Lung (tissue), 12 donors: Measurements from ENCODE around the gene AP5S1. TPM values are rescaled to one million over a fixed set of nuclear protein-coding genes. Genes with fewer than 3 reads are reported as not detected.
A peak's percentile ranks its signal among the peaks of the same experiment; 100 is the strongest.
"Not testable (repeated sequence)": the region's sequence is repeated elsewhere in the genome, so short reads cannot be mapped to it uniquely, and the experiment has no call there.

ENCODE experiments used
- ATAC-seq: fragments of 200-7000 bp; cut with Tn5 transposase; one replicate; pipeline ENCODE4 v1.9.1; 2020; ENCODE audit warnings: moderate number of reproducible peaks; ENCODE audit not compliant: insufficient read depth, low FRiP score
- DNase-seq, 3 donors: peaks; one replicate each; pipeline ENCODE4 v3.0.0-alpha.2; 2013 to 2017
- H3K27ac ChIP-seq, 2 donors: one replicate each; pipeline ENCODE4 v1.5.1; 2013; ENCODE audit warnings: mild to moderate bottlenecking in 2 of 2, moderate library complexity in 2 of 2, control low read depth in 1 of 2, inconsistent platforms in 1 of 2, low read depth in 1 of 2, low read length in 1 of 2
- H3K27me3 ChIP-seq, 3 donors: one replicate each; pipeline ENCODE4 v1.5.1; 2013; ENCODE audit warnings: low read length in 2 of 3; ENCODE audit not compliant: control insufficient read depth in 3 of 3, insufficient read depth in 3 of 3
- H3K36me3 ChIP-seq, 4 donors: one replicate each; pipeline ENCODE4 v1.5.1; 2013; ENCODE audit warnings: low read length in 4 of 4, mild to moderate bottlenecking in 1 of 4, moderate library complexity in 1 of 4; ENCODE audit not compliant: control insufficient read depth in 4 of 4, insufficient read depth in 4 of 4
- H3K4me1 ChIP-seq, 5 donors: one replicate each; pipeline ENCODE4 v1.5.1; 2013; ENCODE audit warnings: low read length in 5 of 5, mild to moderate bottlenecking in 2 of 5, moderate library complexity in 1 of 5; ENCODE audit not compliant: control insufficient read depth in 5 of 5, insufficient read depth in 5 of 5
- H3K4me3 ChIP-seq: one replicate; pipeline ENCODE4 v1.5.1; 2013; ENCODE audit warnings: mild to moderate bottlenecking, control low read depth, moderate library complexity
- H3K9ac ChIP-seq, 2 donors: one replicate each; pipeline ENCODE4 v1.5.1; 2013; ENCODE audit warnings: low read length in 2 of 2, control low read depth in 1 of 2; ENCODE audit not compliant: insufficient read depth in 1 of 2
- H3K9me3 ChIP-seq, 4 donors: one replicate each; pipeline ENCODE4 v1.5.1; 2013; ENCODE audit warnings: low read length in 3 of 4, mild to moderate bottlenecking in 1 of 4, moderate library complexity in 1 of 4; ENCODE audit not compliant: control insufficient read depth in 4 of 4, insufficient read depth in 3 of 4
- WGBS, 2 donors: extraction: QIAGEN DNeasy Blood & Tissue Kit; methylation state at CpG; one replicate each; pipeline ENCODE4 v1.1.7; 2013; 5-methylcytosine and 5-hydroxymethylcytosine counted together
- polyA plus RNA-seq, 2 donors: library from polyadenylated mRNA; stranded (reverse); fragments of 200-250 nt; gene quantifications; one replicate each; pipeline ENCODE4 v1.2.1, GENCODE V29; 2013
- total RNA-seq, 2 donors: library from RNA; depleted of rRNA in 1 of 2; stranded (reverse); fragments of >200 nt in 1 of 2; gene quantifications; one replicate each; pipeline ENCODE4 v1.2.1, GENCODE V29; 2014 to 2021
- TF ChIP-seq, protein P1 (sequence below): IDR thresholded peaks from 2 replicates; pipeline ENCODE4 v1.5.1; 2012; ENCODE audit warnings: mild to moderate bottlenecking; ENCODE audit errors: control extremely low read depth, extremely low read depth
- donor health status: control.
- donor health status: control.
- donor health status: Bipolar disorder and iron deficiency.
- donor health status: healthy.
- donor health status: DM: yes; HTN: yes; CAD: no.

AP5S1 gene
- total and polyA plus RNA-seq, 4 donors: 8.1 to 20.7 (median 11.9) TPM

DNA sequence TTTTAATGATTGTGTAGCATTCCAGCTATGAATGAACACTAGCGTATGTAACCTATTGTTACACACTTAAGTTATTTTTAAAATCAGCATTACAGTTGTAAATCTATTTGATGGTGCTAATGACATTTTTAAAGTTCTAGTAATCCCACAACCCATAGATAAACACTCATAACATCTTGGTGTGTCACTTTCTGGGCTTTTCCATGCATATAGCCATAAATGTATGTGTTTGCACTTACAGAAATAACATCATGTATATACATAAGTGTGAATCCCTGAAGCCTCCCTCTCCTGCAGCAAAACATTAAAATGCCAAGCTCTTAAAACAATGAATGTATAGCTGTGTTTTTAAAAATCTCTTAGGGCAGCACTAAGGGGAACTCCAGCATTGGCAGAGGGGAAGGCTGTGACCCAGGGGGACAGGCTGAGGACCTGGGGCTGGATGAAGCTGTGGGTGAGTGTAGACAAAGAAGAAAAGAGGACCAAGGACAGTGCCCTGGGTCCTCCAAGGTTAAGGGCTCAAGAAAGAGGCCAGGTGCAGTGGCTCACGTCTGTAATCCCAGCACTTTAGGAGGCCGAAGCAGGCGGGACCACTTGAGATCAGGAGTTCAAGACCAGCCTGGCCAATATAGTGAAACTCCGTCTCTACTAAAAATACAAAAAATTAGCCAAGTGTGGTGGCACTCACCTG lies 32.9 kb upstream of the AP5S1 start:
- peak overlapping the region in 1 of 2 donors; percentile 47 for H3K9ac ChIP-seq

DNA sequence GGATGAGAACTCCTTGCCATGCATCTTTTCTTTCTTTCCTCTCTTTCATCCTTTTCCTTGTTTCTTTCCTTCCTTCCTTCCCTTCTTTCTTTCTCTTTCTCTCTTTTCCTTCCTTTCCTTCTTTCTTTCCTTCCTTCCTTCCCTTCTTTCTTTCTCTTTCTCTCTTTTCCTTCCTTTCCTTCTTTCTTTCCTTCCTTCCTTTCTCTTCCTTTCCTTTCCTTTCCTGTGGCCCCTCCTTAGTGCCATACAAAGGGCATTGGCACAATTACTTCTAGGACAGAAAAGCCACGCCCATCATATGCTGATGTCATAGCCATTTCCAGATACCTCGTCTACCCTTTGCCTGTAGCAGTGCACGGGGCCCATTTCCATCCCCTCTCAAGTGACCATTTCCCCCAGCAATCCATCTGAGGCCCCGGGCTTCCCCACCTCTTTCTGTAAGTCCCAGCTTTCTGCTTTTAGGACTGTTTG lies 31.6 kb upstream of the AP5S1 start:
- H3K4me1 ChIP-seq: peaks cover 14 to 30% (median 16%) of the 10 kb centered on the region in 5 donors
- TF ChIP-seq, protein P1, sequence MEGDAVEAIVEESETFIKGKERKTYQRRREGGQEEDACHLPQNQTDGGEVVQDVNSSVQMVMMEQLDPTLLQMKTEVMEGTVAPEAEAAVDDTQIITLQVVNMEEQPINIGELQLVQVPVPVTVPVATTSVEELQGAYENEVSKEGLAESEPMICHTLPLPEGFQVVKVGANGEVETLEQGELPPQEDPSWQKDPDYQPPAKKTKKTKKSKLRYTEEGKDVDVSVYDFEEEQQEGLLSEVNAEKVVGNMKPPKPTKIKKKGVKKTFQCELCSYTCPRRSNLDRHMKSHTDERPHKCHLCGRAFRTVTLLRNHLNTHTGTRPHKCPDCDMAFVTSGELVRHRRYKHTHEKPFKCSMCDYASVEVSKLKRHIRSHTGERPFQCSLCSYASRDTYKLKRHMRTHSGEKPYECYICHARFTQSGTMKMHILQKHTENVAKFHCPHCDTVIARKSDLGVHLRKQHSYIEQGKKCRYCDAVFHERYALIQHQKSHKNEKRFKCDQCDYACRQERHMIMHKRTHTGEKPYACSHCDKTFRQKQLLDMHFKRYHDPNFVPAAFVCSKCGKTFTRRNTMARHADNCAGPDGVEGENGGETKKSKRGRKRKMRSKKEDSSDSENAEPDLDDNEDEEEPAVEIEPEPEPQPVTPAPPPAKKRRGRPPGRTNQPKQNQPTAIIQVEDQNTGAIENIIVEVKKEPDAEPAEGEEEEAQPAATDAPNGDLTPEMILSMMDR: no peak
- DNase-seq: no peak
- H3K9ac ChIP-seq: no peak overlapping the region
- peaks cover 0 to 11% (median 8%) of the 10 kb centered on the region in 4 donors for H3K36me3 ChIP-seq
- 57 to 73% methylated on average over 4 of the region's 4 CpGs for WGBS, 2 donors
- no peak for ATAC-seq
- H3K4me3 ChIP-seq: no peak overlapping the region
- H3K27me3 ChIP-seq: no peaks in the 10 kb centered on the region
- H3K9me3 ChIP-seq: no peaks in the 10 kb centered on the region
- H3K27ac ChIP-seq: no peak overlapping the region

More for the DNA sequence above, 32.9 kb upstream of the AP5S1 start:
- Histone ChIP-seq H3K27ac (no peak overlapping the region), H3K36me3 (peaks cover 0 to 12% (median 8%) of the 10 kb centered on the region in 4 donors), H3K4me3 (no peak overlapping the region), H3K27me3 (no peaks in the 10 kb centered on the region), H3K4me1 (peaks cover 14 to 36% (median 23%) of the 10 kb centered on the region in 5 donors), H3K9me3 (no peaks in the 10 kb centered on the region)
- ATAC-seq: no peak
- TF ChIP-seq, protein P1: no peak
- no peak for DNase-seq
- WGBS, 2 donors: 74 to 87% methylated on average over 5 of the region's 5 CpGs

DNA sequence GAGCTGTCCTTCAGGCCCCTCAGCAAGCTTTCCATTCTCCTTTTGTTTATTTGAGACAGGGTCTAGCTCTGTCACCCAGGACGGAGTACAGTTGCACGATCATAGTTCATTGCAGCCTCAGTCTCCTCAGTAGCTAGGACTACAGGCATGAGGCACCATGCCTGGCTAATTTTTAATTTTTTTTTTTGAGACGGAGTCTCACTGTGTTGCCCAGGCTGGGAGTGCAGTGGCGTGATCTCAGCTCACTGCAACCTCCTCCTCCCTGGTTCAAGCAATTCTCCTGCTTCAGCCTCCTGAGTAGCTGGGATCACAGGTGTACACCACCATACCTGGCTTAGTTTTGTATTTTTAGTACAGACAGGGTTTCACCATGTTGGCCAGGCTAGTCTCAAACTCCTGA lies 31.1 kb upstream of the AP5S1 start:
- H3K9me3 ChIP-seq, H3K4me3 ChIP-seq, H3K27ac ChIP-seq, ATAC-seq, H3K27me3 ChIP-seq, DNase-seq, H3K9ac ChIP-seq: not testable (repeated sequence)
- Histone ChIP-seq H3K4me1 (peaks cover 10 to 27% (median 16%) of the 10 kb centered on the region in 5 donors), H3K36me3 (peaks cover 0 to 11% (median 7%) of the 10 kb centered on the region in 4 donors)
- 95% methylated on average over 4 of the region's 4 CpGs for WGBS, 2 donors

DNA sequence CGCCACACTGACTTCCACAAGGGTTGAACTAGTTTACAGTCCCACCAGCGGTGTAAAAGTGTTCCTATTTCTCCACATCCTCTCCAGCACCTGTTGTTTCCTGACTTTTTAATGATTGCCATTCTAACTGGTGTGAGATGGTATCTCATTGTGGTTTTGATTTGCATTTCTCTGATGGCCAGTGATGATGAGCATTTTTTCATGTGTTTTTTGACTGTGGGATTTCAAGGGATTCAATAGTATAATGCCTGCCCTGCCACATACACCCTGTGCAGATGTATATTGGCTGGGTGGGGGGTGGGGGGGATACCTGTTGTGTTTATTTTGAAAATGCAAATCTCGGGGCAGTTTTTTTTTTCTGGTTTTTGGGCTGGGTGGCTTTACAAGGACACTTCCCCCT lies 26.2 kb upstream of the AP5S1 start:
- DNase-seq, H3K9me3 ChIP-seq, H3K27me3 ChIP-seq, H3K9ac ChIP-seq, H3K4me3 ChIP-seq, H3K27ac ChIP-seq, H3K36me3 ChIP-seq, ATAC-seq: not testable (repeated sequence)
- peaks cover 0 to 33% (median 8%) of the 10 kb centered on the region in 5 donors for H3K4me1 ChIP-seq
- WGBS, 2 donors: 82 to 97% methylated on average over 1 of the region's 3 CpGs
